GM21526 (cell line): Measurements from ENCODE around the gene DDX20.
"Not testable (repeated sequence)": the region's sequence is repeated elsewhere in the genome, so short reads cannot be mapped to it uniquely, and the experiment has no call there.

Experiments used
- ATAC-seq: cut with Tn5 transposase; IDR thresholded peaks from one replicate; pipeline ENCODE4 v1.9.1; 2021; ENCODE audit warnings: moderate library complexity; ENCODE audit not compliant: unreplicated experiment, low FRiP score

Gene DDX20

GRCh38 chr1:111732718-111733117, 23.0 kb upstream of the DDX20 start:
- no peak for ATAC-seq

- ATAC-seq, result no peak
These were observed 22.3 kb upstream of the DDX20 start for GRCh38 chr1:111733183-111733991.

- ATAC-seq, result no peak
These were observed 21.7 kb upstream of the DDX20 start for GRCh38 chr1:111733992-111734341.

- no peak for ATAC-seq
These were observed 21.3 kb upstream of the DDX20 start for GRCh38 chr1:111734426-111734825.

GRCh38 chr1:111734856-111735255, 20.8 kb upstream of the DDX20 start:
- ATAC-seq, result no peak

GRCh38 chr1:111735321-111735720, 20.4 kb upstream of the DDX20 start:
- ATAC-seq, result no peak

- no peak for ATAC-seq
These were observed 19.7 kb upstream of the DDX20 start for GRCh38 chr1:111735858-111736544.

GRCh38 chr1:111736548-111737215, 19.0 kb upstream of the DDX20 start:
- no peak for ATAC-seq

GRCh38 chr1:111737216-111738132, 18.2 kb upstream of the DDX20 start:
- no peak for ATAC-seq

- no peak for ATAC-seq
These were observed 17.6 kb upstream of the DDX20 start for GRCh38 chr1:111738133-111738435.

GRCh38 chr1:111738436-111739193, 17.1 kb upstream of the DDX20 start:
- ATAC-seq, result peak; percentile 44

- peak; percentile 76 for ATAC-seq
These were observed 16.3 kb upstream of the DDX20 start, which contains the start of gene INKA2 for GRCh38 chr1:111739194-111739924. INKA2 (minus strand) TSS chr1:111739395; CDS start chr1:111739242, 153 bp downstream.

- no peak for ATAC-seq
These were observed 15.6 kb upstream of the DDX20 start for GRCh38 chr1:111739925-111740765.

- not testable (repeated sequence) for ATAC-seq
These were observed 13.4 kb upstream of the DDX20 start for GRCh38 chr1:111742292-111742691.

GRCh38 chr1:111742938-111743549, 12.7 kb upstream of the DDX20 start:
- no peak for ATAC-seq

GRCh38 chr1:111743679-111744101, 12.0 kb upstream of the DDX20 start:
- no peak for ATAC-seq

GRCh38 chr1:111745675-111746613, 9.8 kb upstream of the DDX20 start:
- no peak for ATAC-seq
